CD4-positive, CD25-positive, alpha-beta regulatory T cell (primary cell): ENCODE data around the gene MACROD2. TPM values are rescaled to one million over a fixed set of nuclear protein-coding genes. Genes with fewer than 3 reads are reported as not detected.

Experiments used
- ATAC-seq, 2 donors: fragments of 150-1000 bp; cut with Tn5 transposase; one replicate each; pipeline ENCODE4 v1.10.0; 2021; ENCODE audit warnings: low read depth in 2 of 2, moderate number of reproducible peaks in 2 of 2, moderate library complexity in 1 of 2
- DNase-seq, 3 donors: peaks; one replicate each; pipeline versions ENCODE4 v3.0.0 to v3.0.0-alpha.2; 2012 to 2022; ENCODE audit warnings: mixed read lengths in 1 of 3
- H3K27ac ChIP-seq: one replicate; pipeline ENCODE4 v1.7.0; 2013; ENCODE audit warnings: mild to moderate bottlenecking, low read length; ENCODE audit not compliant: insufficient read depth, poor library complexity, severe bottlenecking
- H3K27me3 ChIP-seq: one replicate; pipeline ENCODE4 v1.7.0; 2013; ENCODE audit warnings: low read length; ENCODE audit not compliant: control insufficient read depth, insufficient read depth
- H3K36me3 ChIP-seq: one replicate; pipeline ENCODE4 v1.7.0; 2013; ENCODE audit warnings: mild to moderate bottlenecking, low read length, moderate library complexity; ENCODE audit not compliant: control insufficient read depth, insufficient read depth
- H3K4me1 ChIP-seq: 2 replicates; pipeline ENCODE4 v1.7.0; 2013; ENCODE audit warnings: mild to moderate bottlenecking, low read length; ENCODE audit not compliant: insufficient read depth, control insufficient read depth, poor library complexity, severe bottlenecking
- H3K4me3 ChIP-seq: one replicate; pipeline ENCODE4 v1.7.0; 2013; ENCODE audit warnings: low read depth, mild to moderate bottlenecking, low read length, moderate library complexity
- H3K9me3 ChIP-seq, 2 experiments: 1 replicate in 1 of 2; 2 replicates in 1 of 2; pipeline ENCODE4 v1.7.0; 2013; ENCODE audit warnings: low read length in 2 of 2, mild to moderate bottlenecking in 1 of 2, moderate library complexity in 1 of 2; ENCODE audit not compliant: control insufficient read depth in 2 of 2
- H3K27ac Mint-ChIP-seq, 3 donors: one replicate each; pipeline ENCODE4 v1.8.0; 2020 to 2022; ENCODE audit warnings: mild to moderate bottlenecking in 3 of 3, mixed read lengths in 3 of 3, moderate library complexity in 2 of 3
- H3K27me3 Mint-ChIP-seq: one replicate; pipeline ENCODE4 v1.8.0; 2022; ENCODE audit warnings: mild to moderate bottlenecking, mixed read lengths
- H3K36me3 Mint-ChIP-seq: one replicate; pipeline ENCODE4 v1.8.0; 2020; ENCODE audit warnings: mixed read lengths
- H3K4me1 Mint-ChIP-seq, 4 donors: one replicate each; pipeline ENCODE4 v1.8.0; 2020 to 2022; ENCODE audit warnings: mixed read lengths in 4 of 4, mild to moderate bottlenecking in 1 of 4
- H3K4me3 Mint-ChIP-seq, 4 donors: one replicate each; pipeline ENCODE4 v1.8.0; 2020 to 2022; ENCODE audit warnings: mild to moderate bottlenecking in 4 of 4, mixed read lengths in 4 of 4, moderate library complexity in 3 of 4
- H3K9me3 Mint-ChIP-seq, 7 donors: one replicate each; pipeline ENCODE4 v1.8.0; 2020 to 2022; ENCODE audit warnings: mixed read lengths in 7 of 7, mild to moderate bottlenecking in 3 of 7, moderate library complexity in 2 of 7
- polyA plus RNA-seq, 4 donors: library from polyadenylated mRNA; unstranded; fragments of 300-500 nt; fragmentation: Illumina TruSeq; gene quantifications; one replicate each; pipeline ENCODE4 v1.2.3, GENCODE V29; 2021
- total RNA-seq: library from RNA; stranded (reverse); gene quantifications from one replicate; pipeline ENCODE4 v1.2.3, GENCODE V29; 2022

The MACROD2 gene
- total and polyA plus RNA-seq, 5 donors from 2014 or later, result 1.4 TPM; not detected in 4

DNA sequence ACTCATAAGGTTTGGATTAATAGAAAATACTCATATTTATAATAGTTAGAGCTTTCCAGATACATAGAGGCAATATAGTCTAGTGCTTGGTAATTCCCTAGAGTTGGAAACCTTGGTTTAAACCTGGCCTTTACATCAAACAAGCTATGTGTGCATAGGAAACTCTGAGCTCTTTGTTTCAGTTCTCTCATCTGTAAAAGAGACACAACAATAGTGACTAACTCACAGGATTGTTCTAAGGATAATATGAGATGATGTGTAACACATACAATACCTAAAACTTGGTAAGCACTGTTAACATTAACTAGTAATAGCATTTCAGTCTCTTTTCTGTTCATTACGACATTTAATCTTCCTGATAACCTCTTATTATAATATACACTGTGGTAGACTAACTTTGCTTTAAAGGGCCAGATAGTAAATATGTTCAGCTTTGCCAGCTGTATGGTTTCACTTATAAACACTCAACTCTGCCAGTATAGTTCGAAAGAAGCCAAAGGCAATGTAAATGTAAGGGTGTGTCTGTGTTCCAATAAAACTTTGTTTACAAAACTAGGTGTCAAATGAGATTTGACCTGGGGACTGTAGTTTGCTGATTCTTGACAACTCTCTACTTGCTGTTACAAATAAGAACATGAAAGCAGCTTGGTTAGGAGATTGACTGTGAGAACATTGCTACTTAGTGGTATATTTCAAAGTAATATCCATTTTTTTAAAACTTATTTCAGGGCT is 712.7 kb downstream of the MACROD2 start:
- no peaks in the 10 kb centered on the region for H3K27me3 ChIP-seq
- no peak for ATAC-seq
- H3K4me1 ChIP-seq, result no peaks in the 10 kb centered on the region
- no peak overlapping the region for H3K27ac Mint-ChIP-seq
- no peak overlapping the region for H3K4me3 Mint-ChIP-seq
- no peak overlapping the region for H3K4me3 ChIP-seq
- DNase-seq, result no peak
- H3K9me3 Mint-ChIP-seq, result peaks cover 2 to 12% (median 6%) of the 10 kb centered on the region in 7 donors
- H3K36me3 Mint-ChIP-seq, result no peaks in the 10 kb centered on the region
- H3K27me3 Mint-ChIP-seq, result no peaks in the 10 kb centered on the region
- H3K27ac ChIP-seq, result no peak overlapping the region
- H3K4me1 Mint-ChIP-seq, result no peaks in the 10 kb centered on the region
- H3K9me3 ChIP-seq, result no peaks in the 10 kb centered on the region
- H3K36me3 ChIP-seq, result no peaks in the 10 kb centered on the region

DNA sequence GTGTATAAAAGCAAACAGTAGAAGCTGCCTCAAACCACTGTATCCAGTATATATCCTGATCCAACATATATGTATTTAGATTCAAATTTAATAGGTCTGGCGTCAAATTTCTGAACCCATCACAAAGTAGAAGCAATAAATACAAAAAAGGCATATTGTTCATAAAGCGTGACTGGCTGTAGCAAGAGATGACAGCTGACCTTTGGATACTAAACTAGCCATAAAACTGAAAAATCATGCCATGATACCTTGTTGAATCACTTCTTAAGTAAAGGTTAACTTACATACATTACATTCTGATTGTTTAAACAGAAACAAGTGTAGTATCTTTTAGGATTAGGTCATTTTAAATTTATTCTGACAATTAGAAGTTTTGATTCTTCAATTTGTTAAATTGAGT is 714.1 kb downstream of the MACROD2 start:
- Mint-ChIP-seq H3K4me3 (no peak overlapping the region), H3K27me3 (no peaks in the 10 kb centered on the region), H3K27ac (no peak overlapping the region), H3K36me3 (no peaks in the 10 kb centered on the region), H3K9me3 (peaks cover 2 to 16% (median 8%) of the 10 kb centered on the region in 7 donors), H3K4me1 (no peaks in the 10 kb centered on the region)
- Histone ChIP-seq H3K9me3 (no peaks in the 10 kb centered on the region), H3K36me3 (no peaks in the 10 kb centered on the region), H3K27me3 (no peaks in the 10 kb centered on the region), H3K4me1 (no peaks in the 10 kb centered on the region), H3K27ac (no peak overlapping the region), H3K4me3 (no peak overlapping the region)
- no peak for DNase-seq
- ATAC-seq, result no peak

DNA sequence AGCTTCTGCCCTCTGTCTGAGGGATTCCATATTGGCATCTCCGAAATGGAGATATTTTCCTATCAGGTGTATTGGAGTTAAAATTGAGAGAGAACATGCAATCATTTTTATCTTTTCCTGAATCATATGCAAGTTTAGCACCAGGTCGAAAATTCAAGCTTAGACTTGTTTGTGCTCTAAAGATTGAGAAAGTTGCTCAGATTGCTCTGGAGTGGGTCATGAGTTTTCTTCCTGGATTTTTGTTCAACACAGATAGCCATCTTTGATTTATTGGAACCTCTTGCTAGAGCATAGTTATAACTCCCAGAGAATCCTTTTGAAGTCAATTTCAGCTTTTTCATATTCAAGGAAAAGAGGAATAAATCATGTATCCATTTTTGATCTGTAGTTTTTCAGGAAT is 715.6 kb downstream of the MACROD2 start:
- H3K4me3 ChIP-seq, result no peak overlapping the region
- ATAC-seq (no peak), DNase-seq (no peak)
- Mint-ChIP-seq H3K9me3 (peaks cover 2 to 15% (median 11%) of the 10 kb centered on the region in 7 donors), H3K4me3 (no peak overlapping the region), H3K4me1 (no peaks in the 10 kb centered on the region), H3K27me3 (no peaks in the 10 kb centered on the region), H3K36me3 (no peaks in the 10 kb centered on the region), H3K27ac (no peak overlapping the region)
- H3K4me1 ChIP-seq, result no peaks in the 10 kb centered on the region
- H3K36me3 ChIP-seq, result no peaks in the 10 kb centered on the region
- no peaks in the 10 kb centered on the region for H3K27me3 ChIP-seq
- H3K27ac ChIP-seq, result no peak overlapping the region
- no peaks in the 10 kb centered on the region for H3K9me3 ChIP-seq

DNA sequence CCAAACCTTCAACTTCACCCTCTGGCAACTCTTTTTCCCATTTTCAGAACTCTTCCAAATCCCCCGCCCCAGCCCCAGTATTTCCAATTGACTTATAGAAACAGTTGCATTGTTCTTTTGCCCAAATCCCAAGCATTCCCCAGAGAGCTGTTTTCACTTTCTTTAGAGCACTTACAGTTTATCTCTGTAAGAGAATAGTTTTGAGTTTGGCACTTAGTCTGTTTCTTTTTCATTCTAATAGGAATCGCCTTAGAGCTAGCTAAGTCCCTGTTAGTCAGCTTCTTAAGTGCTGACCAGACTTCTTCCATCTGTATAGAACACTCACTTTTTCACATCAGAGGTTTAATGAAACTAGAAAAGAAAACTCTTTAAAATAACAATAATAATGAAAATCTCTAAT is 716.3 kb downstream of the MACROD2 start:
- peaks cover 4 to 19% (median 11%) of the 10 kb centered on the region in 7 donors for H3K9me3 Mint-ChIP-seq
- no peaks in the 10 kb centered on the region for H3K27me3 Mint-ChIP-seq
- Histone ChIP-seq H3K9me3 (no peaks in the 10 kb centered on the region), H3K27ac (no peak overlapping the region), H3K27me3 (no peaks in the 10 kb centered on the region), H3K36me3 (no peaks in the 10 kb centered on the region), H3K4me3 (no peak overlapping the region), H3K4me1 (no peaks in the 10 kb centered on the region)
- H3K27ac Mint-ChIP-seq, result no peak overlapping the region
- H3K4me3 Mint-ChIP-seq, result no peak overlapping the region
- ATAC-seq, result no peak
- H3K36me3 Mint-ChIP-seq, result no peaks in the 10 kb centered on the region
- no peaks in the 10 kb centered on the region for H3K4me1 Mint-ChIP-seq
- no peak for DNase-seq

DNA sequence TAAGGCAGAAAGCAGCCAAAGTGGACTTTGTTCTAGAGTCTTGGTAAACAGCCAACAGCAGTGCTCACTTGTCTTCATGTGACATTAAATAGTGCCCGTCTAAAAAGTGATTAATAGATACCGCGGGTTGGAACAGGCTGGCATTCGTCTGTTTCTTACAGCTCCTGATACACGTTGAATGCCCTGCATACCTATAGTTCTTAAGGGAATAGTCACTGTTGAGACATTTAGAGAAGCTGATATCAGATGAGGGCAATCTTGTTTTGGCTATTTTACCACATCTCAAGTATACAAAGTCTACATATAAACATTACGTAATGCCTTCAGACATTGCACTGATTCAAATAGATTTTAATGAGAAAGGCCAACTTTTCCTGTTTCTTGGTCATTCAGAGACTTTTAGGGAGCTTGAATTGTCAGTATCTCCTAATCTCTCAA is 717.0 kb downstream of the MACROD2 start:
- DNase-seq, result no peak
- no peak for ATAC-seq
- Histone ChIP-seq H3K27me3 (no peaks in the 10 kb centered on the region), H3K9me3 (no peaks in the 10 kb centered on the region), H3K4me1 (no peaks in the 10 kb centered on the region), H3K4me3 (no peak overlapping the region), H3K27ac (no peak overlapping the region), H3K36me3 (no peaks in the 10 kb centered on the region)
- H3K9me3 Mint-ChIP-seq, result peaks cover 4 to 19% (median 11%) of the 10 kb centered on the region in 7 donors
- no peaks in the 10 kb centered on the region for H3K36me3 Mint-ChIP-seq
- H3K27ac Mint-ChIP-seq, result no peak overlapping the region
- no peaks in the 10 kb centered on the region for H3K27me3 Mint-ChIP-seq
- H3K4me1 Mint-ChIP-seq, result no peaks in the 10 kb centered on the region
- no peak overlapping the region for H3K4me3 Mint-ChIP-seq

DNA sequence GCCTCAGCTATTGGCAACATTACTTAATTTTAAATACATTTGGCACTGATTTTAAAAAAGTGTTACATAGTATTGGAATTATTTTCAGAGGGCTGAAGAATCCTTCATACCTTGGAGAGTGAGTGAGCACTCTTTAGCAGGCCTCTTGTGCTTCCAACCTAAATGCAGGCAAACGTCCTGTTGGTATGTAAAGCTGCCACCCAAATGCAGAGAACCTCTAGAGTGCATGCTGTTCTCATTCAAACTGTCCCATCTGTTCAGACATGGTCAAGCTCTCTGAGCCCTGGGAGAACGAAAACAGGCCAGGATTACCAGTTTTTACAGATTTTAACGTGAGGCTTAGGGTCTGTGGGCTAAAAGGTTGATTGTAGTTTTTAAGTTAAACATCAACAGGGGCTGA is 720.1 kb downstream of the MACROD2 start:
- Histone ChIP-seq H3K36me3 (no peaks in the 10 kb centered on the region), H3K9me3 (peaks cover 0 to 2% of the 10 kb centered on the region in 2 experiments), H3K27me3 (no peaks in the 10 kb centered on the region), H3K4me3 (no peak overlapping the region), H3K27ac (no peak overlapping the region), H3K4me1 (no peaks in the 10 kb centered on the region)
- H3K4me3 Mint-ChIP-seq, result no peak overlapping the region
- H3K36me3 Mint-ChIP-seq, result no peaks in the 10 kb centered on the region
- H3K27me3 Mint-ChIP-seq, result no peaks in the 10 kb centered on the region
- no peak overlapping the region for H3K27ac Mint-ChIP-seq
- H3K4me1 Mint-ChIP-seq, result no peaks in the 10 kb centered on the region
- DNase-seq (no peak), ATAC-seq (no peak)
- peaks cover 3 to 22% (median 14%) of the 10 kb centered on the region in 7 donors for H3K9me3 Mint-ChIP-seq

DNA sequence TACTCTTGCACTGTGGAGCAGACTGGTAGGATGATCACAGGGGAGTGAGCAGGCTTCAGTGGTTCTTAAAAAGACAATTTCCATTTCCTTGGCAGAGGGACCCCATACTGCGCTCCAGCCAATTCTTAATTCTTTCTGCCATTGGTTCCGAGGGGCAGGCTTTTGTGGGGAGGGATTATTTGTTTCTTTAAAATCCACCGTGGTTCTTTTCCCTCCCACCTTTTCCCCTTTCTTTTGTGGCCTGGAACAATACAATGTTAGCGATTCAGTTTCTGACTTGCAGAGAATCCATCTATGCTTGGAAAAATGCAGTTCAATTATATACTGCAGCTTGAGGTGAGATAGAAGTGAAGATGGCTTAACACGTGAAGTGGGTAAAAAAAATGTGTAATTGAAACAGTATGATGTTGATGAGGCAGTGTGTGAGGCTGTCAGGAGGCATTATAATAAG is 721.1 kb downstream of the MACROD2 start:
- H3K4me3 Mint-ChIP-seq, result no peak overlapping the region
- no peak for ATAC-seq

More for the DNA sequence above, 721.1 kb downstream of the MACROD2 start:
- Histone ChIP-seq H3K27me3 (no peaks in the 10 kb centered on the region), H3K27ac (no peak overlapping the region), H3K4me3 (no peak overlapping the region), H3K9me3 (peaks cover 0 to 2% of the 10 kb centered on the region in 2 experiments), H3K36me3 (no peaks in the 10 kb centered on the region), H3K4me1 (no peaks in the 10 kb centered on the region)
- Mint-ChIP-seq H3K27me3 (no peaks in the 10 kb centered on the region), H3K27ac (no peak overlapping the region), H3K36me3 (no peaks in the 10 kb centered on the region), H3K4me1 (no peaks in the 10 kb centered on the region), H3K9me3 (peaks cover 3 to 22% (median 14%) of the 10 kb centered on the region in 7 donors)
- no peak for DNase-seq
